ENCODE results near the gene CDADC1. TPM values are rescaled to one million over a fixed set of nuclear protein-coding genes. Genes with fewer than 3 reads are reported as not detected.

CDADC1 gene
- total and polyA plus RNA-seq, 2 of the 13 experiments (the other 11 are each of a cell fraction or from before 2014, with no cell fraction given): 2.4 to 9.0 TPM

DNA sequence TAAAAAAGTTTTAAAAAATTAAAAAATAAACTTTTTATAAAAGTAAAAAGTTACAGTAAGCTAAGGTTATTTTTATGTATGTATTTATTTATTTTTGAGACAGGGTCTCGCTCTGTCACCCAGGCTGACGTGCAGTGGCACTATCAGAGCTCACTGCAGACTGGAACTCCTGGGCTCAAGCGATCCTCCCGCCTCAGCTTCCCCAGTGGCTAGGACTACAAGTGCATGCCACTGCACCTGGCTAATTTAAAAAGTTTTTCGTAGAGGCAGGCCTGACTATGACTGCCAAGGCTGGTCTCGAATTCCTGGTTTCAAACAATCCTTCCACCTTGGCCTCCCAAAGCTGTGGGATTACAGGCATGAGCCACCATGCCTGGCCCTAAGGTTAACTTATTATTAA is 64.1 kb downstream of the CDADC1 start:
- WGBS (ENCODE audit: low lambda C conversion rate): 95% methylated on average over 6 of the region's 6 CpGs

DNA sequence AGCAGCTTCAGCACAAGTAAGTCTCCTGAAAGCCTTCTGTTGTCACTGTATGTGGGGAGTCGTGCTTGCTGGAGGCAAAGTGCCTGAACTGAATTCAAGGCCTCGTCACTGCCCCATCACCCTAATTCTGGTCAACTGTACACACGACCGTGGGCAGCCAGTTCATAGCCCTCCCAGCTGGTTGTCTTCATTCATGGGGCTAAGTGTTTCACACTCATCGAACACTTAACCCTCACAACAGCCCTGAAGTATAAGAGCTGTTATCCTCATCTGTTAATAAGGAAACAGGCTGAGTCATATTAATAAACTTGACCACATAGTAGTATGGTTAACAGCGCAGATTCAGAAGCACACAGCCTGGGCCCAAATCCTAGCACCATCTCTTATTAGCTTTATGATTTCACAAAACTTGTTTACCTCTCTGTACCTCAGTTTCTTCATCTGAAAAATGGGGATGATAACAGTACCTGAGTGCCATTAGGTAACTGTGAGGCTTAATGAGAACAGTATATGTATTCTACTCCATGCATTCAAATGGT is 66.7 kb downstream of the CDADC1 start:
- no peaks in the 10 kb centered on the region for H3K9me3 ChIP-seq (ENCODE audit: low read length)
- WGBS (ENCODE audit: low lambda C conversion rate): 55% methylated on average over 6 of the region's 6 CpGs
- peaks cover 18% of the 10 kb centered on the region for H3K4me1 ChIP-seq (ENCODE audit: insufficient read depth, low read length)
- DNase-seq (ENCODE audit: low spot score) (no peak), ATAC-seq (no peak), FAIRE-seq (no peak)
- peak overlapping the region; percentile 72 for H3K4me2 ChIP-seq (ENCODE audit: low read depth, low read length)
- H3K4me3 ChIP-seq (replicated peaks in 1 of 3; ENCODE audit: insufficient read depth in 1 of 3, low read depth in 2 of 3, low read length in 3 of 3): peak overlapping the region in 2 of 3 experiments; percentile 1 to 58; a peak in 4 of 6 replicates
- POLR2A ChIA-PET: interaction anchor here (1.0 to 2.3 kb wide), 7 partner anchors 11 to 182 kb away, joined by 3 to 13 read pairs (median 4); partner anchors contain the start of genes CAB39L, CDADC1 and SETDB2
- intact Hi-C loops (cut with micrococcal nuclease; ENCODE audit: unreplicated experiment): loop anchor here (2.0 kb wide), 1 partner anchor 14 kb away; no protein-coding TSS in a partner anchor
- H3K27me3 ChIP-seq (ENCODE audit: control insufficient read depth in 1 of 2, insufficient read depth in 2 of 2, low read length in 2 of 2): no peaks in the 10 kb centered on the region
- H3K9ac ChIP-seq (ENCODE audit: insufficient read depth, low read depth, low read length): peak overlapping the region; percentile 27; the same call in 1 of the 2 replicates
- no peaks in the 10 kb centered on the region for H3K36me3 ChIP-seq (replicated peaks in 1 of 2; ENCODE audit: control insufficient read depth in 1 of 2, insufficient read depth in 2 of 2, low read length in 2 of 2)
- in situ Hi-C loops (cut with HindIII; ENCODE audit: extremely low pct_ligation_motif_present, low pct_unique_long_range_greater_than_20kb): no loop called here
- H2AFZ ChIP-seq (ENCODE audit: low read length): no peak overlapping the region
- BruUV-seq (replicated peaks): no TSS peak
- H3K79me2 ChIP-seq (ENCODE audit: insufficient read depth, low read length): no peaks in the 10 kb centered on the region
- peak overlapping the region; percentile 51 for H3K27ac ChIP-seq (ENCODE audit: extremely low read length, insufficient read depth, low read length)
- H4K20me1 ChIP-seq (ENCODE audit: insufficient read depth, low read length): no peaks in the 10 kb centered on the region
- CTCF ChIA-PET (ENCODE audit: low intra/inter-chr PET ratio, low total read pairs): no interaction called here
- no peak for TF ChIP-seq ZNF251 (CRISPR knock-in tag; IDR thresholded peaks at IDR 0.05)
- TF ChIP-seq ZNF629 (CRISPR knock-in tag; conservative IDR thresholded peaks at IDR 0.05): peak; percentile 94
- 0 out of 2 replicates have a peak, but pooled peaks have one; percentile 1 for TF ChIP-seq SALL2 (CRISPR knock-in tag; IDR thresholded peaks at IDR 0.05)
- no peak for TF ChIP-seq ZNF678 (CRISPR knock-in tag; IDR thresholded peaks at IDR 0.05)
- 0 out of 2 replicates have a peak, but pooled peaks have one; percentile 15 for TF ChIP-seq ARNT2 (CRISPR knock-in tag; IDR thresholded peaks at IDR 0.05; ENCODE audit: low read depth)
- TF ChIP-seq ZNF10 (CRISPR knock-in tag; IDR thresholded peaks at IDR 0.05; ENCODE audit: borderline replicate concordance, low read depth): no peak
- TF ChIP-seq DNMT3B (CRISPR knock-in tag; conservative IDR thresholded peaks at IDR 0.05): no peak
- TF ChIP-seq KDM1A (CRISPR knock-in tag; IDR thresholded peaks at IDR 0.05): peak; percentile 63; the same call in 1 of the 2 replicates
- 0 out of 2 replicates have a peak, but pooled peaks have one; percentile 14 for TF ChIP-seq GATAD1 (CRISPR knock-in tag; IDR thresholded peaks at IDR 0.05)
- TF ChIP-seq NR2F2 (IDR thresholded peaks at IDR 0.05; ENCODE audit: borderline replicate concordance, low read depth): no peak
- TF ChIP-seq PPARG (CRISPR knock-in tag; conservative IDR thresholded peaks at IDR 0.05): no peak

More for the DNA sequence above, 64.1 kb downstream of the CDADC1 start:
- no TSS peak for BruUV-seq (replicated peaks)
- no peak overlapping the region for H3K9ac ChIP-seq (ENCODE audit: insufficient read depth, low read depth, low read length)
- ChIA-PET CTCF (ENCODE audit: low intra/inter-chr PET ratio, low total read pairs) (no interaction called here), POLR2A (no interaction called here)
- ATAC-seq (no peak), DNase-seq (ENCODE audit: low spot score) (no peak), FAIRE-seq (no peak)
- no peak overlapping the region for H2AFZ ChIP-seq (ENCODE audit: low read length)
- H3K36me3 ChIP-seq (replicated peaks in 1 of 2; ENCODE audit: control insufficient read depth in 1 of 2, insufficient read depth in 2 of 2, low read length in 2 of 2): no peaks in the 10 kb centered on the region
- TF ChIP-seq, protein P1, sequence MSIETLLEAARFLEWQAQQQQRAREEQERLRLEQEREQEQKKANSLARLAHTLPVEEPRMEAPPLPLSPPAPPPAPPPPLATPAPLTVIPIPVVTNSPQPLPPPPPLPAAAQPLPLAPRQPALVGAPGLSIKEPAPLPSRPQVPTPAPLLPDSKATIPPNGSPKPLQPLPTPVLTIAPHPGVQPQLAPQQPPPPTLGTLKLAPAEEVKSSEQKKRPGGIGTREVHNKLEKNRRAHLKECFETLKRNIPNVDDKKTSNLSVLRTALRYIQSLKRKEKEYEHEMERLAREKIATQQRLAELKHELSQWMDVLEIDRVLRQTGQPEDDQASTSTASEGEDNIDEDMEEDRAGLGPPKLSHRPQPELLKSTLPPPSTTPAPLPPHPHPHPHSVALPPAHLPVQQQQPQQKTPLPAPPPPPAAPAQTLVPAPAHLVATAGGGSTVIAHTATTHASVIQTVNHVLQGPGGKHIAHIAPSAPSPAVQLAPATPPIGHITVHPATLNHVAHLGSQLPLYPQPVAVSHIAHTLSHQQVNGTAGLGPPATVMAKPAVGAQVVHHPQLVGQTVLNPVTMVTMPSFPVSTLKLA (IDR thresholded peaks at IDR 0.05): no peak
- TF ChIP-seq, protein P2, sequence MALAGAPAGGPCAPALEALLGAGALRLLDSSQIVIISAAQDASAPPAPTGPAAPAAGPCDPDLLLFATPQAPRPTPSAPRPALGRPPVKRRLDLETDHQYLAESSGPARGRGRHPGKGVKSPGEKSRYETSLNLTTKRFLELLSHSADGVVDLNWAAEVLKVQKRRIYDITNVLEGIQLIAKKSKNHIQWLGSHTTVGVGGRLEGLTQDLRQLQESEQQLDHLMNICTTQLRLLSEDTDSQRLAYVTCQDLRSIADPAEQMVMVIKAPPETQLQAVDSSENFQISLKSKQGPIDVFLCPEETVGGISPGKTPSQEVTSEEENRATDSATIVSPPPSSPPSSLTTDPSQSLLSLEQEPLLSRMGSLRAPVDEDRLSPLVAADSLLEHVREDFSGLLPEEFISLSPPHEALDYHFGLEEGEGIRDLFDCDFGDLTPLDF (CRISPR knock-in tag; IDR thresholded peaks at IDR 0.05): no peak
- TF ChIP-seq TOPORS (CRISPR knock-in tag; IDR thresholded peaks at IDR 0.05): no peak
- H3K27ac ChIP-seq (ENCODE audit: extremely low read length, insufficient read depth, low read length): no peak overlapping the region
- H3K4me3 ChIP-seq (replicated peaks in 1 of 3; ENCODE audit: insufficient read depth in 1 of 3, low read depth in 2 of 3, low read length in 3 of 3): no peak overlapping the region
- H3K4me2 ChIP-seq (ENCODE audit: low read depth, low read length): no peak overlapping the region
- H3K9me3 ChIP-seq (ENCODE audit: low read length): no peaks in the 10 kb centered on the region
- peaks cover 39% of the 10 kb centered on the region for H3K4me1 ChIP-seq (ENCODE audit: insufficient read depth, low read length)
- H4K20me1 ChIP-seq (ENCODE audit: insufficient read depth, low read length): no peaks in the 10 kb centered on the region
- intact Hi-C loops (cut with micrococcal nuclease; ENCODE audit: unreplicated experiment) (no loop called here), in situ Hi-C loops (cut with HindIII; ENCODE audit: extremely low pct_ligation_motif_present, low pct_unique_long_range_greater_than_20kb) (no loop called here)
- H3K79me2 ChIP-seq (ENCODE audit: insufficient read depth, low read length): no peaks in the 10 kb centered on the region
- H3K27me3 ChIP-seq (ENCODE audit: control insufficient read depth in 1 of 2, insufficient read depth in 2 of 2, low read length in 2 of 2): no peaks in the 10 kb centered on the region

Measured in HepG2 (cell line).